ENCODE data around the gene STX12.

Gene STX12

GRCh38 chr1:27858072-27858948 lies 85.3 kb downstream of the STX12 start:
- TF ChIP-seq, protein P1, sequence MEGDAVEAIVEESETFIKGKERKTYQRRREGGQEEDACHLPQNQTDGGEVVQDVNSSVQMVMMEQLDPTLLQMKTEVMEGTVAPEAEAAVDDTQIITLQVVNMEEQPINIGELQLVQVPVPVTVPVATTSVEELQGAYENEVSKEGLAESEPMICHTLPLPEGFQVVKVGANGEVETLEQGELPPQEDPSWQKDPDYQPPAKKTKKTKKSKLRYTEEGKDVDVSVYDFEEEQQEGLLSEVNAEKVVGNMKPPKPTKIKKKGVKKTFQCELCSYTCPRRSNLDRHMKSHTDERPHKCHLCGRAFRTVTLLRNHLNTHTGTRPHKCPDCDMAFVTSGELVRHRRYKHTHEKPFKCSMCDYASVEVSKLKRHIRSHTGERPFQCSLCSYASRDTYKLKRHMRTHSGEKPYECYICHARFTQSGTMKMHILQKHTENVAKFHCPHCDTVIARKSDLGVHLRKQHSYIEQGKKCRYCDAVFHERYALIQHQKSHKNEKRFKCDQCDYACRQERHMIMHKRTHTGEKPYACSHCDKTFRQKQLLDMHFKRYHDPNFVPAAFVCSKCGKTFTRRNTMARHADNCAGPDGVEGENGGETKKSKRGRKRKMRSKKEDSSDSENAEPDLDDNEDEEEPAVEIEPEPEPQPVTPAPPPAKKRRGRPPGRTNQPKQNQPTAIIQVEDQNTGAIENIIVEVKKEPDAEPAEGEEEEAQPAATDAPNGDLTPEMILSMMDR (conservative IDR thresholded peaks at IDR 0.05), result peak; percentile 92
- peak overlapping the region; percentile 31; the same call in 1 of the 2 replicates for H3K27ac ChIP-seq

DNA sequence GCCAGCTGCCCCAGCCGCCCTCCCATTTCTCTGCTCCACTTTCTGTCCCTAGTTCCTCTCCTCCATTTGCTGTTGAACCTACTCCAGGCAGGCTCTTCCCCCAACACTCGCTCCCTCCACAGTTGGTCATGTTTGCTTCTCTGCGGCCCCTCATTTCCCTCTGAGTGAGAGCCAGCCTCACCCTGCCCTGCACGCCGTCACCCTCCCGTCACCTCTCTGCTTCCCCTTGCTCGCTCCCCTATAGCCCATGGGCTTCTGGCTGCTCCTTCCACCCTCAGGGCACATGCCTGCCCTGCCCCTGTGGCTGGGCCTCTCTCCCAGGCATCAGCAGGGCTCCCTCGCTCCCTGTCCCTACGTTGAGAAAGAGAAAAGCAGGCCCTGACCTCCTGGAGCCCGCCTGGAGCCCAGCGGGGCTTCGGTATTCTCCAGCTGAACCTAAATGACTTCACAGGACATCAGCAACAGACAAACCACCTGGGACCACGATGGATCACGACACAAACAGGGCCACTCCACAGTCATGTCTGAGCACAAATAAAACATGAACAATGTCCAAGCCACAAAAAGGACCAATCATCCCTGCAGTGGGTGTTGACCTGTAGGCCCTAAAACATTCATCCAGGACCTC lies 86.0 kb downstream of the STX12 start:
- TF ChIP-seq, protein P1 (conservative IDR thresholded peaks at IDR 0.05), result no peak
- H3K27ac ChIP-seq, result no peak overlapping the region

DNA sequence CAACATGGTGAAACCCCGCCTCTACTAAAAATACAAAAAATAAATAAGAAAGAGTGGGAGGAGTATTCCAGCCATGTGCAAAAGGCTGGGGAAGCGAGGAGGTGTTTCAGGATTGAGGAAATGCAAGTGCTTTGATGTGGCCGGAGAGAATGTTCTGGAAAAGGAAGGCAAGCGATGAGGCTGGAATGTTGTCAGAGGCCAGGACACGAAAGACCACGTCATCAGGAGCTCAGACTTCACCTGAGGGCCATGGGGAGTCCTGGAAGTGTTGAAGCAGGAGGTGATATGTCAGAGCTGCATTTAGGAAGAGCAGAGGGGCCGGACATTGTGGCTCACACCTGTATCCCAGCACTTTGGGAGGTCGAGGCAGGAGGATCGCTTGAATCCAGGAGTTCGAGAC lies 88.4 kb downstream of the STX12 start:
- H3K27ac ChIP-seq, result no peak overlapping the region
- TF ChIP-seq, protein P1 (conservative IDR thresholded peaks at IDR 0.05), result no peak

GRCh38 chr1:27862004-27862403 lies 89.0 kb downstream of the STX12 start:
- TF ChIP-seq, protein P1 (conservative IDR thresholded peaks at IDR 0.05), result no peak

GRCh38 chr1:27862671-27863537 lies 89.9 kb downstream of the STX12 start:
- TF ChIP-seq, protein P1 (conservative IDR thresholded peaks at IDR 0.05), result no peak
- H3K27ac ChIP-seq, result no peak overlapping the region

More at GRCh38 chr1:27862004-27862403, 89.0 kb downstream of the STX12 start:
- H3K27ac ChIP-seq, result no peak overlapping the region

GRCh38 chr1:27863538-27863915 lies 90.5 kb downstream of the STX12 start:
- TF ChIP-seq, protein P1 (conservative IDR thresholded peaks at IDR 0.05), result no peak
- no peak overlapping the region for H3K27ac ChIP-seq
